ENCODE data around the gene LPP. TPM values are rescaled to one million over a fixed set of nuclear protein-coding genes. Genes with fewer than 3 reads are reported as not detected.

LPP gene
- total RNA-seq, 1 experiment from 2014 or later: 54.0 TPM

DNA sequence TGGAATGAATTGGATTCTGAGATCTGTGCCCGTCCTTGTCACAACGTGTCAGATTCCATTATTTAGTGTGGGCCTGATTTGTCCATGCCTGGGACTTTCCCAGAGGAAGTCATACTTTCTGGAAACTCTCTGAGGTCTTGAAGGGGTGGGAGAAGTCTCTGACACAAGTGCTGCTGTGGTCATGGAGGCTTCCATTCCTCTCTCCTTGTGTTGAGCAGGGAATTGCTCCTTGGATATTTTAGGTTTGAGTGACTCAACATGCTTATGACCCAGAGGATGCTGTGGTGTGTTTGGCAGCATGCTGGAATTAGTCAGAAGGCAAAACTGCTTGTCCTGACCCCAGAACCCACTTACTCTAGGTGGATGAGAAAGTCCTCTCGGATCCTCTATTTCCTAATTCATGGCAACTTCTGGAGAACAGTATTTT, 132.1 kb downstream of the LPP start (continued):
- TF ChIP-seq, protein P1, sequence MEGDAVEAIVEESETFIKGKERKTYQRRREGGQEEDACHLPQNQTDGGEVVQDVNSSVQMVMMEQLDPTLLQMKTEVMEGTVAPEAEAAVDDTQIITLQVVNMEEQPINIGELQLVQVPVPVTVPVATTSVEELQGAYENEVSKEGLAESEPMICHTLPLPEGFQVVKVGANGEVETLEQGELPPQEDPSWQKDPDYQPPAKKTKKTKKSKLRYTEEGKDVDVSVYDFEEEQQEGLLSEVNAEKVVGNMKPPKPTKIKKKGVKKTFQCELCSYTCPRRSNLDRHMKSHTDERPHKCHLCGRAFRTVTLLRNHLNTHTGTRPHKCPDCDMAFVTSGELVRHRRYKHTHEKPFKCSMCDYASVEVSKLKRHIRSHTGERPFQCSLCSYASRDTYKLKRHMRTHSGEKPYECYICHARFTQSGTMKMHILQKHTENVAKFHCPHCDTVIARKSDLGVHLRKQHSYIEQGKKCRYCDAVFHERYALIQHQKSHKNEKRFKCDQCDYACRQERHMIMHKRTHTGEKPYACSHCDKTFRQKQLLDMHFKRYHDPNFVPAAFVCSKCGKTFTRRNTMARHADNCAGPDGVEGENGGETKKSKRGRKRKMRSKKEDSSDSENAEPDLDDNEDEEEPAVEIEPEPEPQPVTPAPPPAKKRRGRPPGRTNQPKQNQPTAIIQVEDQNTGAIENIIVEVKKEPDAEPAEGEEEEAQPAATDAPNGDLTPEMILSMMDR (IDR thresholded peaks at IDR 0.05 in 2 of 3, conservative IDR thresholded peaks at IDR 0.05 in 1 of 3; ENCODE audit: borderline replicate concordance in 1 of 3, insufficient read depth in 1 of 3, low read depth in 2 of 3, low read length in 2 of 3): no peak
- TF ChIP-seq ELF1 (IDR thresholded peaks at IDR 0.05; ENCODE audit: borderline replicate concordance, low read depth) (no peak), POLR2A (IDR thresholded peaks at IDR 0.05; ENCODE audit: borderline replicate concordance, extremely low read depth, insufficient read depth, insufficient read length) (no peak), FOSL1 (IDR thresholded peaks at IDR 0.05; ENCODE audit: low read depth) (peak; percentile 71; the same call in 1 of the 2 replicates), EZH2phosphoT487 (IDR thresholded peaks at IDR 0.05; ENCODE audit: borderline replicate concordance) (no peak), POLR2AphosphoS5 (IDR thresholded peaks at IDR 0.05; ENCODE audit: low read depth, low read length) (no peak), RAD21 (IDR thresholded peaks at IDR 0.05; ENCODE audit: low read depth) (peak; percentile 13; the same call in 1 of the 2 replicates), ZFX (IDR thresholded peaks at IDR 0.05) (no peak)
- TF ChIP-seq, protein P2, sequence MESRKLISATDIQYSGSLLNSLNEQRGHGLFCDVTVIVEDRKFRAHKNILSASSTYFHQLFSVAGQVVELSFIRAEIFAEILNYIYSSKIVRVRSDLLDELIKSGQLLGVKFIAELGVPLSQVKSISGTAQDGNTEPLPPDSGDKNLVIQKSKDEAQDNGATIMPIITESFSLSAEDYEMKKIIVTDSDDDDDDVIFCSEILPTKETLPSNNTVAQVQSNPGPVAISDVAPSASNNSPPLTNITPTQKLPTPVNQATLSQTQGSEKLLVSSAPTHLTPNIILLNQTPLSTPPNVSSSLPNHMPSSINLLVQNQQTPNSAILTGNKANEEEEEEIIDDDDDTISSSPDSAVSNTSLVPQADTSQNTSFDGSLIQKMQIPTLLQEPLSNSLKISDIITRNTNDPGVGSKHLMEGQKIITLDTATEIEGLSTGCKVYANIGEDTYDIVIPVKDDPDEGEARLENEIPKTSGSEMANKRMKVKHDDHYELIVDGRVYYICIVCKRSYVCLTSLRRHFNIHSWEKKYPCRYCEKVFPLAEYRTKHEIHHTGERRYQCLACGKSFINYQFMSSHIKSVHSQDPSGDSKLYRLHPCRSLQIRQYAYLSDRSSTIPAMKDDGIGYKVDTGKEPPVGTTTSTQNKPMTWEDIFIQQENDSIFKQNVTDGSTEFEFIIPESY (IDR thresholded peaks at IDR 0.05; ENCODE audit: extremely low read depth, insufficient replicate concordance, low read length): no peak
- TF ChIP-seq, protein P3, sequence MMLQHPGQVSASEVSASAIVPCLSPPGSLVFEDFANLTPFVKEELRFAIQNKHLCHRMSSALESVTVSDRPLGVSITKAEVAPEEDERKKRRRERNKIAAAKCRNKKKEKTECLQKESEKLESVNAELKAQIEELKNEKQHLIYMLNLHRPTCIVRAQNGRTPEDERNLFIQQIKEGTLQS (IDR thresholded peaks at IDR 0.05): no peak

DNA sequence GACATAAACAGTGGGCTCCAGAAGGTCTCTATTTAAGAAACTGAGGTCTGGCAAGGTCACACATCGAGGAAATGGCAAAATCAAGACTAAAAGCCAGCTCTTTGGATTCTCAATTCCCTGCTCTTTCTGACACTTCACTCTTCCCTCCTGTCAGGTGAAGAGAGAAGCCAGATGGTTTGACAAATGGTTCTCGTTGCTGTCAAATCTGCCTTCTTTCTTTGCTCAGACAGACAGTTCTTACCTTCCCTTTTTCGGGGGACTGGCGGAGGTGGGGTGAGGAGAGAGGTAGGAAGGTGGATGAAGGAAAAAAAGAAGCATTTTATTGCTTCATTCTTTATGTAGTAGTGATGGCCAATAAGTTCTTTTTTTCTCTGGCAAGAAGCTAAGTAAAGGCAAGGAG, 133.4 kb downstream of the LPP start:
- Histone ChIP-seq H3K9me2 (ENCODE audit: insufficient read depth) (no peaks in the 10 kb centered on the region), H3K4me3 (replicated peaks in 1 of 2; ENCODE audit: low read depth in 1 of 2, low read length in 2 of 2) (no peak overlapping the region), H3K9me3 (ENCODE audit: control insufficient read depth in 1 of 2, insufficient read depth in 1 of 2, low read depth in 1 of 2, low read length in 2 of 2) (no peaks in the 10 kb centered on the region), H2AFZ (ENCODE audit: low read depth, low read length, poor library complexity, severe bottlenecking) (no peak overlapping the region), H3K36me3 (ENCODE audit: control insufficient read depth in 1 of 2, insufficient read depth in 2 of 2, low read length in 2 of 2) (no peaks in the 10 kb centered on the region), H4K20me1 (ENCODE audit: insufficient read depth) (no peaks in the 10 kb centered on the region), H3K4me1 (ENCODE audit: control insufficient read depth in 1 of 2, insufficient read depth in 2 of 2, low read length in 2 of 2) (peaks cover 10 to 37% of the 10 kb centered on the region in 2 experiments), H3K27me3 (ENCODE audit: insufficient read depth, low read length) (no peaks in the 10 kb centered on the region), H3K27ac (ENCODE audit: low read depth, low read length) (no peak overlapping the region), H3K9ac (ENCODE audit: low read length) (no peak overlapping the region), H3K4me2 (ENCODE audit: low read length) (no peak overlapping the region), H3K79me2 (ENCODE audit: insufficient read depth, low read length) (peaks cover 6% of the 10 kb centered on the region; the same call in 1 of the 2 replicates)
- CTCF ChIA-PET: no interaction called here
- intact Hi-C loops (cut with micrococcal nuclease): no loop called here
- POLR2A ChIA-PET: no interaction called here
- ATAC-seq (no peak), DNase-seq (ENCODE audit: low read depth, low spot score) (no peak)
- RAD21 ChIA-PET (ENCODE audit: low non-redundant PET in 1 of 2, low total read pairs in 2 of 2, uncharacterized antibody in 2 of 2, unreplicated experiment in 2 of 2): no interaction called here
- BruUV-seq (replicated peaks): no TSS peak
- TF ChIP-seq ELF1 (IDR thresholded peaks at IDR 0.05; ENCODE audit: borderline replicate concordance, low read depth): no peak
- no peak for TF ChIP-seq CEBPB (IDR thresholded peaks at IDR 0.05; ENCODE audit: low read depth)
- TF ChIP-seq SP1 (IDR thresholded peaks at IDR 0.05; ENCODE audit: low read depth): no peak
- TF ChIP-seq, protein P1 (IDR thresholded peaks at IDR 0.05 in 2 of 3, conservative IDR thresholded peaks at IDR 0.05 in 1 of 3; ENCODE audit: borderline replicate concordance in 1 of 3, insufficient read depth in 1 of 3, low read depth in 2 of 3, low read length in 2 of 3): no peak
- TF ChIP-seq ZNF274 (IDR thresholded peaks at IDR 0.05; ENCODE audit: low read depth, low read length): no peak
- no peak for TF ChIP-seq JUND (IDR thresholded peaks at IDR 0.05)
- TF ChIP-seq RAD21 (IDR thresholded peaks at IDR 0.05; ENCODE audit: low read depth): no peak
- no peak for TF ChIP-seq TCF7L2 (IDR thresholded peaks at IDR 0.05; ENCODE audit: borderline replicate concordance, extremely low read depth, insufficient read depth, insufficient read length)
- no peak for TF ChIP-seq CBX3 (IDR thresholded peaks at IDR 0.05; ENCODE audit: low read depth)
